ENCODE data around the gene SORCS1. TPM values are rescaled to one million over a fixed set of nuclear protein-coding genes. Genes with fewer than 3 reads are reported as not detected.

Gene SORCS1
- total RNA-seq, 2 donors from 2014 or later: not detected

DNA sequence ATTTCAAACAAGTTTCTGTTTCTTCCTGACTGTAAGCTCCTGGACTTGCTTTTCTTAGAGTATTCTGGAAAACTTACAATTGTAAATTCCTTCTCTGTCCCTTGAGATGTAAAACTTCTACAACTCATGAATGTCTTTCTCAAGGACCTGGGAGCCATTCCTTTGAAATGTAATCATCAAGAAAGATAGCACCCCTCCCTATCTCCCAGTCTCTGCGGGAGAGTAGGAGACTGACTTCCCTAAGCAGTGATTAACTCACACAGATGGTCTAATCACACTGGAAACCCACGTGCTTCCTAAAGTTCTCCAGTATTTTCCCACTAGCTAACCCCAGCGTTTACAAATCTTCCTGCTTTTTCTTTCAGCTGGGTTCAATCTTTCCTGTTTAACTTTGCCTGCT, 549.4 kb downstream of the SORCS1 start:
- no peak for ATAC-seq (replicated peaks)
- H3K4me3 Mint-ChIP-seq: no peak overlapping the region
- no peak overlapping the region for H3K27ac Mint-ChIP-seq
- H3K9me3 Mint-ChIP-seq: no peaks in the 10 kb centered on the region
- H3K4me1 Mint-ChIP-seq: no peaks in the 10 kb centered on the region
- H3K27me3 Mint-ChIP-seq: peaks cover 3% of the 10 kb centered on the region
- H3K36me3 Mint-ChIP-seq (ENCODE audit: low read depth): no peaks in the 10 kb centered on the region

- Mint-ChIP-seq H3K27ac (no peak overlapping the region), H3K4me3 (no peak overlapping the region)
These were observed 550.2 kb downstream of the SORCS1 start for GRCh38 chr10:106614293-106614692.

DNA sequence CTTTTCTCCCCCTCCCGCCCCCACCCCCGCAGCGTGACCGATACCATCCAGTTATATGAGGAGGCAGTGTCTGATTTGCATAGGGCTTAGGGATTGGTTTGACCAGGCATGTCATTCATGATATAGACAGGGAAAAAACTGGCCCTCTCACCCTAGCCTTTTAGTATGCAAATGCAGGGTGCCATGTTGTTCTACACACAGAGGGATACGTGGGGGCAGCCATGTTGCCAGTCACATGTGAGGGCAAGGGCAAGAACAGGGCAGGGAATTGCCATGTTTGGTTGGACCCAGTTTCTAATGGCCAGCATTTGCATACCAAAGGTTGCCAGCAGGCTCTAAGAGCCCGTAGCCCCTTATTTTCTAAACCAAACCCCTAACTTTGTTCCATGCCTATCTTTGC, 552.1 kb downstream of the SORCS1 start:
- ATAC-seq (replicated peaks): no peak
- Mint-ChIP-seq H3K4me3 (no peak overlapping the region), H3K9me3 (no peaks in the 10 kb centered on the region), H3K36me3 (ENCODE audit: low read depth) (no peaks in the 10 kb centered on the region), H3K4me1 (no peaks in the 10 kb centered on the region), H3K27ac (no peak overlapping the region), H3K27me3 (peaks cover 3% of the 10 kb centered on the region)

More at GRCh38 chr10:106614293-106614692, 550.2 kb downstream of the SORCS1 start:
- no peaks in the 10 kb centered on the region for H3K9me3 Mint-ChIP-seq
- no peak for ATAC-seq (replicated peaks)
- H3K36me3 Mint-ChIP-seq (ENCODE audit: low read depth): no peaks in the 10 kb centered on the region
- no peaks in the 10 kb centered on the region for H3K4me1 Mint-ChIP-seq
- peaks cover 3% of the 10 kb centered on the region for H3K27me3 Mint-ChIP-seq

- Mint-ChIP-seq H3K27me3 (peaks cover 3% of the 10 kb centered on the region), H3K9me3 (peaks cover 2% of the 10 kb centered on the region), H3K4me3 (no peak overlapping the region), H3K36me3 (ENCODE audit: low read depth) (no peaks in the 10 kb centered on the region), H3K4me1 (no peaks in the 10 kb centered on the region), H3K27ac (no peak overlapping the region)
- no peak for ATAC-seq (replicated peaks)
These were observed 554.8 kb downstream of the SORCS1 start for GRCh38 chr10:106609470-106610266.

DNA sequence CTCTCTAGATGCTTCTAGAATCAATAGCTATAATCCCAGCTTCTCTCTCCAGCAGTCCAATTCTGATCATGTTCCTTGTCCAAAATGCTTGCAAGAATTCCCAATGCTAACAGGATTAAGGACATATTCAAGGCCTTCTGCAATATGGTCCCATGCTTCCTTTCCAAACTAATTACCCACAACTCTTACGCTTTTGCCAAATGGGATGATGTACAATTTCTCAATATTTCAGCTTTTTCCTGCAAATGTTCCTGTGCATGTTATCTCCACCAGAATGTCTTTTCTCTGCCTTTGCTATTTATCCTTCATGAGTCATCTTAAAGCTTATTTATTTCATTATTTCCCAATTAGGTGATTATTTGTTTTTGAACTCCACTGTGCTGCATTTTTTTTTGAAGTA, 556.4 kb downstream of the SORCS1 start:
- H3K4me3 Mint-ChIP-seq: no peak overlapping the region
- H3K36me3 Mint-ChIP-seq (ENCODE audit: low read depth): no peaks in the 10 kb centered on the region
- ATAC-seq (replicated peaks): no peak
- H3K27me3 Mint-ChIP-seq: no peaks in the 10 kb centered on the region
- no peaks in the 10 kb centered on the region for H3K4me1 Mint-ChIP-seq
- no peak overlapping the region for H3K27ac Mint-ChIP-seq
- peaks cover 5% of the 10 kb centered on the region for H3K9me3 Mint-ChIP-seq

DNA sequence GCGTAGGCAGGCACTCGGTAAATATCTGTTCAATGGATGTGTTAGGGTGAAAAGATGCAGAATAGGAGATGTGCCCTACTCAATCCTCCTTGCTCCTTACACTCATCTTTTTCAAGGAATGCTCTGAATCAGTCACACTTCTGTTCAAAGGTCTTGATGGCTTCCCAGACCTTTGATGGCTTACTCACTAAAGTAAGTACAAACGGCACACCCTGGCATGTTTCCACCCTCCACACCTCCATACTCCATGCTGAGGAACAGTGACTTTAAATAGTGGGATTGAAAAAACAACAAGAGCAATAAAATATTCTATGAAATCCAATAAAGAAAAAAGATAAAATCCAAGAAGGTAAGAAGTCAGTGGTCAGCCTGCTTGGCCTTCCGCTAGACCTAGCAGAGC, 569.2 kb downstream of the SORCS1 start:
- no peak overlapping the region for H3K4me3 Mint-ChIP-seq
- H3K27me3 Mint-ChIP-seq: no peaks in the 10 kb centered on the region
- ATAC-seq (replicated peaks): no peak
- no peaks in the 10 kb centered on the region for H3K9me3 Mint-ChIP-seq
- no peak overlapping the region for H3K27ac Mint-ChIP-seq
- no peaks in the 10 kb centered on the region for H3K36me3 Mint-ChIP-seq (ENCODE audit: low read depth)
- no peaks in the 10 kb centered on the region for H3K4me1 Mint-ChIP-seq

DNA sequence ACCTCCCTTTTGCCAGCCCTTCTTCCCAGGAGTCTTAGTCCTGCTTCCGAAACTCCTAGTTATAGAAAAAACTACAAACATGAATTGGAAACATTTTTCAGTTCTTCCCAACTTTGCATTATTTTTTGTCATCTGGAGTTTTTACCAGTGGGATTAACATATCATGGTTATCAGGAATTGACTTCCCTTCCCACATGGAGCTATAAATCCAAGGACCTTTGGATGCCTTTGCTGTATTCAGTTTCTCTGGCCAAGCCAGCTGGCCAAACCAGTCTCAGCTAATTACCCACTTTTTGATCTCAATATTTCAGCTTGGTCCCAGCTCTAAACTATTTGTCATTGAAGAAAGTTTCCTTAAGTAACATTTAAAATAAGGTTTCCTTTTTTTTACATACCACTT, 570.6 kb downstream of the SORCS1 start:
- no peak overlapping the region for H3K27ac Mint-ChIP-seq
- no peak for ATAC-seq (replicated peaks)
- no peaks in the 10 kb centered on the region for H3K4me1 Mint-ChIP-seq
- no peaks in the 10 kb centered on the region for H3K9me3 Mint-ChIP-seq
- H3K36me3 Mint-ChIP-seq (ENCODE audit: low read depth): no peaks in the 10 kb centered on the region
- no peaks in the 10 kb centered on the region for H3K27me3 Mint-ChIP-seq
- no peak overlapping the region for H3K4me3 Mint-ChIP-seq

- no peak overlapping the region for H3K4me3 Mint-ChIP-seq
- H3K27me3 Mint-ChIP-seq: no peaks in the 10 kb centered on the region
- no peaks in the 10 kb centered on the region for H3K36me3 Mint-ChIP-seq (ENCODE audit: low read depth)
- no peaks in the 10 kb centered on the region for H3K9me3 Mint-ChIP-seq
- ATAC-seq (replicated peaks): no peak
- H3K4me1 Mint-ChIP-seq: no peaks in the 10 kb centered on the region
- no peak overlapping the region for H3K27ac Mint-ChIP-seq
These were observed 572.1 kb downstream of the SORCS1 start for GRCh38 chr10:106592396-106592795.

- Mint-ChIP-seq H3K9me3 (no peaks in the 10 kb centered on the region), H3K36me3 (ENCODE audit: low read depth) (no peaks in the 10 kb centered on the region), H3K4me1 (no peaks in the 10 kb centered on the region), H3K4me3 (no peak overlapping the region), H3K27me3 (no peaks in the 10 kb centered on the region), H3K27ac (no peak overlapping the region)
- no peak for ATAC-seq (replicated peaks)
These were observed 582.2 kb downstream of the SORCS1 start for GRCh38 chr10:106582291-106582690.

DNA sequence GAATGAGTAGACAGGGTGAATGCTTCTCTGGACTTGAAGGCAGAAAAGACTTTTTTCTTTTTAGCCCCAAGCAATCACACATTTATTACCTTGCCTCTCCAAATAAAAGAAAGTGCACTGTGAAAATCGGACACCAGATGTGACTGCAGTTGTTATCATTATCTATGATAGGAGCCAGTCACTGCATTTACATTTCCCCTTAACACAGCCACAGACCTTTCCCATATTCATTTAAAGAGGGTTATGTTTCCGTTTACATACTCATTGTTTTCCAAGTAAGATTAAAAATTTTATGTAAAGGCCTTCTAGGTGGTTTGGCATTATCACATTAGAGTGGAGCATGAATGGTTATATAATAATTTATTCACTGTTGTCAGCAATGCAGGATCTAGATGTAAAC, 586.8 kb downstream of the SORCS1 start:
- Mint-ChIP-seq H3K4me1 (no peaks in the 10 kb centered on the region), H3K36me3 (ENCODE audit: low read depth) (no peaks in the 10 kb centered on the region), H3K27ac (no peak overlapping the region), H3K9me3 (peaks cover 6% of the 10 kb centered on the region), H3K4me3 (no peak overlapping the region), H3K27me3 (peaks cover 6% of the 10 kb centered on the region)
- no peak for ATAC-seq (replicated peaks)

- Mint-ChIP-seq H3K27ac (no peak overlapping the region), H3K9me3 (peaks cover 6% of the 10 kb centered on the region), H3K4me3 (no peak overlapping the region), H3K4me1 (no peaks in the 10 kb centered on the region), H3K36me3 (ENCODE audit: low read depth) (no peaks in the 10 kb centered on the region), H3K27me3 (peaks cover 6% of the 10 kb centered on the region)
- ATAC-seq (replicated peaks): no peak
These were observed 587.2 kb downstream of the SORCS1 start for GRCh38 chr10:106577266-106577665.

- no peaks in the 10 kb centered on the region for H3K4me1 Mint-ChIP-seq
- H3K36me3 Mint-ChIP-seq (ENCODE audit: low read depth): no peaks in the 10 kb centered on the region
- peaks cover 6% of the 10 kb centered on the region for H3K9me3 Mint-ChIP-seq
- H3K27ac Mint-ChIP-seq: no peak overlapping the region
- no peak overlapping the region for H3K4me3 Mint-ChIP-seq
- H3K27me3 Mint-ChIP-seq: peaks cover 6% of the 10 kb centered on the region
- ATAC-seq (replicated peaks): no peak
These were observed 588.0 kb downstream of the SORCS1 start for GRCh38 chr10:106576534-106576933.

DNA sequence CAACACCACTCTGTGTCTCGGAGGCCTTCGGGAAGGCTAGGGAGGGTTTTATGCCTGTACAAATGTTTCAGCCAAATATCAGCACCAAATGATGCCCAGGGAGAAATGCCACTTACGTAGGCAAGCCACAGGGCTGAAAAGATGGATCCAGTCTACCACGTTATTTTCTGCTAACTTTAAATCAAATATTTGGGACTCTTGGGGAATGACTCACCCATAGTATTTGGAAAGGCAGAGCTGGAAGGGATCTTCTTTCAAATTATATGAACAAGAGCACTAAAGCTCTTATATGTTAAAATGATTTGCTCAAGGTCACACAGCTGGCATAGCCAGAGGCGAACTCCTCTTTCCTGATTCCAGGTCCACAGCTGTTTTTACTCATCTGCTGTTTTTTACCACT, 591.4 kb downstream of the SORCS1 start:
- H3K27me3 Mint-ChIP-seq: peaks cover 6% of the 10 kb centered on the region
- no peak for ATAC-seq (replicated peaks)
- no peak overlapping the region for H3K27ac Mint-ChIP-seq
- no peak overlapping the region for H3K4me3 Mint-ChIP-seq
- no peaks in the 10 kb centered on the region for H3K4me1 Mint-ChIP-seq
- no peaks in the 10 kb centered on the region for H3K36me3 Mint-ChIP-seq (ENCODE audit: low read depth)
- peaks cover 6% of the 10 kb centered on the region for H3K9me3 Mint-ChIP-seq

DNA sequence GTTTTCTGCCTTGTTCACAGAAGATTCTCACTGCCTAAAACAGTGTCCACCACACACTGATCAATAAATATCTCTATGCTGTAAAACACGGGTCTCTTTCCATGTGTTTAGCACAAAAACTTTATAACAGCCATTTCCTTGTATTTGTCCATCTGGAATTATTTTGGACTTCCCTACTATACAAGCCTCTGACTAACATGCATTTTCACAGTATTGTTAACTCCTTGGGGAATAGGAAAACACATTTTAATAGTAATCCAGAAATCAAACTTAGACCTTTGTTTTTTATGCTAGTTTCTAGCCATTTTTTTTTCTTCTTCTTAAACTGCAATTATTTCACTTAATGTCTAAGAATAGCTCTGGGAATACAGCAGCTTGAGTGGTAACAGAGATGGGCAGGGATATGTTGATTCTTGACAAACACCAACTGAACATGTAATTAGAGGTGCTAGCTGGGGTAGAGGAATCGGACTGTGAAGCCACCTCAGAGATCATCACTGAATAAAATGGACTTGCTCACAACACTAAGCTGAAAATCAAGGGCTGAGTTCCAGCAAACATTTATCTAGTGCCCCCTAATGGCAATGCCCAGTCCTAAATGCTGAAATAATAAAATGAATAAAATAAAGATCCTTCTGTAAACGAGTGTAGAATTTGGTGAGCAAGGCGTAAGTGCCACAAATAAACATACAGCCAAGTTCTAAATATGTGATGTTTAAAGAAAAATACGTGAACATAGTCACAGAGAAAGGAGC, 593.1 kb downstream of the SORCS1 start:
- no peaks in the 10 kb centered on the region for H3K4me1 Mint-ChIP-seq
- H3K27me3 Mint-ChIP-seq: peaks cover 6% of the 10 kb centered on the region
- no peaks in the 10 kb centered on the region for H3K36me3 Mint-ChIP-seq (ENCODE audit: low read depth)
- H3K4me3 Mint-ChIP-seq: no peak overlapping the region
- peaks cover 13% of the 10 kb centered on the region for H3K9me3 Mint-ChIP-seq
- ATAC-seq (replicated peaks): no peak
- H3K27ac Mint-ChIP-seq: no peak overlapping the region

DNA sequence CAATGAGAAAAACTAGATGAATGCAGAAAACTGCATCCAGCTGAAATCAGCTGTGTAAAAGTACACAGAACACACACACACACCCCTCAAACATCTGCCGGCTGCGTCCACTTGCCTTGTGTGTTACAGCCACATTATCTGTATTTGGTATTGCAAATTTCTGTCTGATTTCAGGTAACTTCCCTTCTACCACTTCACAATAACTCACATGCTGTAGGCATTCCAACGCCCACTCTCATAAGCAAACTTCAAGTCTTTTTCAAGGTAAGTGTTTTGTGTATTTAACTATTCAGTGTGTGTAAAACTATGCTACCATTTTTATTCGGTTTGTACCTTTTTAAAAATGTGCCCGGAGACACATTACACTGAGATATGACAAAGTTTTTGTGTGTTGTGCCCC, 594.2 kb downstream of the SORCS1 start:
- Mint-ChIP-seq H3K36me3 (ENCODE audit: low read depth) (no peaks in the 10 kb centered on the region), H3K27me3 (peaks cover 3% of the 10 kb centered on the region), H3K4me3 (no peak overlapping the region), H3K9me3 (peaks cover 6% of the 10 kb centered on the region), H3K27ac (no peak overlapping the region), H3K4me1 (no peaks in the 10 kb centered on the region)
- ATAC-seq (replicated peaks): no peak
